K562 treated with DMSO at 1 percent for 4 hours (cell line): ENCODE data around the gene CEP89. TPM values are rescaled to one million over a fixed set of nuclear protein-coding genes. Genes with fewer than 3 reads are reported as not detected.

Source experiments
- total RNA-seq: library from RNA; unstranded; fragments of 300-600 nt; gene quantifications from 2 replicates; pipeline ENCODE4 v1.2.3, GENCODE V29; 2022; ENCODE audit not compliant: insufficient read depth

CEP89 gene
- total RNA-seq: 10.6 and 12.1 TPM in 2 replicates

GRCh38 chr19:32971715-32972540, at the start of gene CEP89, which contains the start of gene FAAP24:
CEP89 (minus strand) TSS chr19:32971958; CDS start chr19:32971874, 84 bp downstream.
FAAP24 (plus strand) TSS chr19:32972242; CDS start chr19:32973197, 955 bp downstream.

GRCh38 chr19:32869369-32869965, 102.3 kb downstream of the CEP89 start, which contains the start of gene SLC7A9:
SLC7A9 (minus strand) TSS chr19:32869767; CDS start chr19:32868534, 1,233 bp downstream.

Other genes starting within 250 kb of the CEP89 start
- gene SLC7A9, start 102.2 kb downstream of the CEP89 start, total RNA-seq: not detected in 2 replicates
- gene FAAP24, start 284 bp upstream of the CEP89 start, total RNA-seq: 9.4 and 10.7 TPM in 2 replicates
- 4.8 and 7.2 TPM in 2 replicates for gene RHPN2, start 92.9 kb upstream of the CEP89 start, total RNA-seq
- 4.0 and 5.9 TPM in 2 replicates for gene GPATCH1, start 109.2 kb upstream of the CEP89 start, total RNA-seq
- not detected in 2 replicates for gene WDR88, start 160.2 kb upstream of the CEP89 start, total RNA-seq
- not detected in 2 replicates for gene LRP3, start 222.4 kb upstream of the CEP89 start, total RNA-seq